Measurements from ENCODE around the gene JUP.

DNA sequence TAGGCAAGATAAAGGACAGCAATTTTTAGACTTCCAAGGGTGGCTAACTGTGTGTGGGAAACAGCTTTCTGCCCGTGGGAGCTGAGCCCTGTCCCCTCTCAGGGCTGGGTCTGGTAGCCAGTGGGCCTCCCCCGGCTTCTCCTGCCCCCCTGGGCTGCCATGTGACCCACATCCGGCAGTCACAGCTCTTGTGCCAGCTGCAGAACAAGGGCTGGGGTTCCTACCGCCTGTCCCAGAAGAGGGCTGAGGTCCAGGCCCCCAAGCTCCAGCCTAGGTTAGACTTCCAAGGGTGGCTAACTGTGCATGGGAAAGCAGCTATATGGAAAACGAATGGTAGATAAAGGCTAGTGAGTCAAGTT is 68.2 kb downstream of the JUP start:
- TF ChIP-seq, protein P1, sequence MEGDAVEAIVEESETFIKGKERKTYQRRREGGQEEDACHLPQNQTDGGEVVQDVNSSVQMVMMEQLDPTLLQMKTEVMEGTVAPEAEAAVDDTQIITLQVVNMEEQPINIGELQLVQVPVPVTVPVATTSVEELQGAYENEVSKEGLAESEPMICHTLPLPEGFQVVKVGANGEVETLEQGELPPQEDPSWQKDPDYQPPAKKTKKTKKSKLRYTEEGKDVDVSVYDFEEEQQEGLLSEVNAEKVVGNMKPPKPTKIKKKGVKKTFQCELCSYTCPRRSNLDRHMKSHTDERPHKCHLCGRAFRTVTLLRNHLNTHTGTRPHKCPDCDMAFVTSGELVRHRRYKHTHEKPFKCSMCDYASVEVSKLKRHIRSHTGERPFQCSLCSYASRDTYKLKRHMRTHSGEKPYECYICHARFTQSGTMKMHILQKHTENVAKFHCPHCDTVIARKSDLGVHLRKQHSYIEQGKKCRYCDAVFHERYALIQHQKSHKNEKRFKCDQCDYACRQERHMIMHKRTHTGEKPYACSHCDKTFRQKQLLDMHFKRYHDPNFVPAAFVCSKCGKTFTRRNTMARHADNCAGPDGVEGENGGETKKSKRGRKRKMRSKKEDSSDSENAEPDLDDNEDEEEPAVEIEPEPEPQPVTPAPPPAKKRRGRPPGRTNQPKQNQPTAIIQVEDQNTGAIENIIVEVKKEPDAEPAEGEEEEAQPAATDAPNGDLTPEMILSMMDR (IDR thresholded peaks at IDR 0.05; ENCODE audit: low read depth, low read length): no peak
- TF ChIP-seq POLR2A (IDR thresholded peaks at IDR 0.05; ENCODE audit: extremely low read depth, insufficient read length): no peak
- no peak for TF ChIP-seq MYC (IDR thresholded peaks at IDR 0.05; ENCODE audit: low read depth, low read length)

Data from NB4 (cell line).